CD4-positive, alpha-beta T cell treated with Interleukin-17A for 1 hour (primary cell): ENCODE measurements around the gene TMEM175.
"Not testable (repeated sequence)": the region's sequence is repeated elsewhere in the genome, so short reads cannot be mapped to it uniquely, and the experiment has no call there.

Experiments
- DNase-seq: peaks from one replicate; pipeline ENCODE4 v3.0.0-alpha.2; 2020

The TMEM175 gene

GRCh38 chr4:918591-918990 is 13.7 kb upstream of the TMEM175 start:
- DNase-seq, result not testable (repeated sequence)

- not testable (repeated sequence) for DNase-seq
Measured at GRCh38 chr4:919004-919680, 13.1 kb upstream of the TMEM175 start.

- no peak for DNase-seq
Measured at GRCh38 chr4:921830-922331, 10.4 kb upstream of the TMEM175 start.

- DNase-seq, result peak; percentile 53
Measured at GRCh38 chr4:924107-925096, 7.9 kb upstream of the TMEM175 start.

GRCh38 chr4:925171-925570 is 7.1 kb upstream of the TMEM175 start:
- DNase-seq, result no peak

GRCh38 chr4:925771-926500 is 6.3 kb upstream of the TMEM175 start:
- no peak for DNase-seq

GRCh38 chr4:926538-926937 is 5.7 kb upstream of the TMEM175 start:
- no peak for DNase-seq

- DNase-seq, result not testable (repeated sequence)
Measured at GRCh38 chr4:927566-927965, 4.7 kb upstream of the TMEM175 start.

- DNase-seq, result no peak
Measured at GRCh38 chr4:929096-929765, 3.0 kb upstream of the TMEM175 start.

- peak; percentile 26 for DNase-seq
Measured at GRCh38 chr4:930028-930551, 2.2 kb upstream of the TMEM175 start.

- no peak for DNase-seq
Measured at GRCh38 chr4:930827-931193, 1.4 kb upstream of the TMEM175 start.

- DNase-seq, result peak; percentile 48
Measured at GRCh38 chr4:931194-931959, 883 bp upstream of the TMEM175 start.

GRCh38 chr4:932713-933070 is 432 bp downstream of the TMEM175 start:
- no peak for DNase-seq

- DNase-seq, result not testable (repeated sequence)
Measured at GRCh38 chr4:939508-939907, 7.2 kb downstream of the TMEM175 start.

GRCh38 chr4:945274-946102 is 13.2 kb downstream of the TMEM175 start:
- DNase-seq, result no peak

- no peak for DNase-seq
Measured at GRCh38 chr4:946103-946450, 13.8 kb downstream of the TMEM175 start.

- DNase-seq, result no peak
Measured at GRCh38 chr4:946517-947471, 14.5 kb downstream of the TMEM175 start.

GRCh38 chr4:947491-947971 is 15.3 kb downstream of the TMEM175 start:
- DNase-seq, result no peak
